Epithelial cell of proximal tubule (primary cell): ENCODE measurements around the gene PNCK. TPM values are rescaled to one million over a fixed set of nuclear protein-coding genes. Genes with fewer than 3 reads are reported as not detected.

Source experiments
- DNase-seq: peaks from one replicate; pipeline ENCODE4 v3.0.0-alpha.2; 2011; ENCODE audit warnings: low read depth
- H3K4me3 ChIP-seq: 2 replicates; pipeline ENCODE4 v1.5.1; 2011; ENCODE audit warnings: low read depth, mild to moderate bottlenecking, low read length
- CTCF ChIP-seq: conservative IDR thresholded peaks from 2 replicates; pipeline ENCODE4 v1.5.1; 2012; ENCODE audit warnings: low read depth, mild to moderate bottlenecking, low read length
- total RNA-seq: library from RNA; depleted of rRNA; stranded (reverse); fragments of >200 nt; gene quantifications from 2 replicates; pipeline ENCODE4 v1.2.3, GENCODE V29; 2015

The PNCK gene
- total RNA-seq, 1 donor from 2014 or later = 0.86 TPM

- TF ChIP-seq CTCF = no peak
- no peak overlapping the region for H3K4me3 ChIP-seq
- DNase-seq = no peak
These were observed 32.0 kb downstream of the PNCK start for GRCh38 chrX:153641627-153642026.

GRCh38 chrX:153640736-153641575 is 32.7 kb downstream of the PNCK start:
- DNase-seq = no peak
- no peak overlapping the region for H3K4me3 ChIP-seq
- TF ChIP-seq CTCF = no peak

GRCh38 chrX:153640045-153640686 is 33.4 kb downstream of the PNCK start:
- no peak for TF ChIP-seq CTCF
- DNase-seq = no peak
- no peak overlapping the region for H3K4me3 ChIP-seq

GRCh38 chrX:153639177-153640044 is 34.2 kb downstream of the PNCK start:
- no peak for TF ChIP-seq CTCF
- no peak for DNase-seq
- no peak overlapping the region for H3K4me3 ChIP-seq

GRCh38 chrX:153638436-153639176 is 35.0 kb downstream of the PNCK start:
- no peak for DNase-seq
- no peak for TF ChIP-seq CTCF
- H3K4me3 ChIP-seq = no peak overlapping the region

DNA sequence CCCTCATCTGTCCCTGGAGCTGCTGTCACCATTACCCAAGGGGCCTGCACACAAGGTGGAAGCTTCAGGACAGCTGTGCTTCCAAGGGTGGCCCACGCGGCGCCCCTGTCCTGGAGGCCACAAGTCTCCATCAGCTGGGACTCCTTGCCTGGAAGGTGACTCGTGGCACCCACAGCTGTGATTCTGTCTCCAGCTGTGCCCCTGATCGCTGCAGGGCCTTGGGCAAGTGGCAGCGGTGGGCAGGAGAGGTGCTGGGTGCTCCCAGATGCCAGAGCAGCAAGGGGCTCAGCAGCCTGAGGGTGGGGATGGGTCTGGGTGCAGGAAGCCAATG is 35.6 kb downstream of the PNCK start:
- TF ChIP-seq CTCF = no peak
- no peak overlapping the region for H3K4me3 ChIP-seq
- DNase-seq = no peak
